C1 segment of cervical spinal cord (tissue), 14 donors: Measurements from ENCODE around the gene DLX4.

Experiments used
- DNase-seq, 14 donors: peaks; one replicate each; lab custom pipeline; 2025; lab: John Stamatoyannopoulos, UW

The DLX4 gene

GRCh38 chr17:49968405-49969133 is 421 bp upstream of the DLX4 start:
- no peak for DNase-seq

GRCh38 chr17:49969795-49970389 is 902 bp downstream of the DLX4 start:
- DNase-seq, result no peak

- no peak for DNase-seq
Measured at GRCh38 chr17:49970498-49970897, 1.5 kb downstream of the DLX4 start.

- DNase-seq, result no peak
Measured at GRCh38 chr17:49971199-49971847, 2.3 kb downstream of the DLX4 start.

GRCh38 chr17:49971848-49972485 is 3.0 kb downstream of the DLX4 start:
- DNase-seq, result no peak

GRCh38 chr17:49972486-49973270 is 3.7 kb downstream of the DLX4 start:
- no peak for DNase-seq

GRCh38 chr17:49973271-49973615 is 4.3 kb downstream of the DLX4 start:
- DNase-seq, result no peak

GRCh38 chr17:49975531-49975930 is 6.5 kb downstream of the DLX4 start:
- no peak for DNase-seq

- DNase-seq, result no peak
Measured at GRCh38 chr17:49976163-49976827, 7.3 kb downstream of the DLX4 start.

GRCh38 chr17:49976828-49977202 is 7.8 kb downstream of the DLX4 start:
- DNase-seq, result no peak

GRCh38 chr17:49977463-49978389 is 8.7 kb downstream of the DLX4 start:
- no peak for DNase-seq

- DNase-seq, result no peak
Measured at GRCh38 chr17:49978501-49978900, 9.5 kb downstream of the DLX4 start.

- DNase-seq, result no peak
Measured at GRCh38 chr17:49979748-49980479, 10.9 kb downstream of the DLX4 start.

GRCh38 chr17:49980703-49981197 is 11.8 kb downstream of the DLX4 start:
- DNase-seq, result no peak

- no peak for DNase-seq
Measured at GRCh38 chr17:49984283-49984682, 15.3 kb downstream of the DLX4 start.

- DNase-seq, result no peak
Measured at GRCh38 chr17:49984776-49985175, 15.8 kb downstream of the DLX4 start.

- no peak for DNase-seq
Measured at GRCh38 chr17:49985310-49985990, 16.5 kb downstream of the DLX4 start.

- DNase-seq, result no peak
Measured at GRCh38 chr17:49986396-49987289, 17.7 kb downstream of the DLX4 start.
